Measurements from ENCODE around the gene HBG1.

Gene HBG1

DNA sequence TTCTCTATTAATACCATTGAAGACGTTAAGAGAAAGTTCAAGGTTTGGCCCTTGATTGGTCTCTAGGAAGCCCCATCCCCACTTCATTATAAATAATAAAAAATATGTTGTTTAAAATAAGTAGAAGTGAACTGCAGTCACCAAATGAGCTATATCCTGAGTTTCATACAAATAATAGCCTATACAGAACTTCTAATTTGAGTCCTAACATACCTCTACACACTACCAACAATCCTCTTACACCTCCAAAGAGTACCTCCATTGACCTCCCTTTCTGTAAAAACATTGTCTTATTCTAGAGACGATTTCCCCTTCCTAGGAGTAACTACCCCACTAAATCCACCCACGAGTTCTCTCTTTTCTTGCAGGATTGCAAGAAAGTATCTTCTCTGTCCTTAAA lies 8.2 kb downstream of the HBG1 start:
- no peak overlapping the region for H3K27ac ChIP-seq
- no peaks in the 10 kb centered on the region for H3K4me1 ChIP-seq (ENCODE audit: control insufficient read depth in 1 of 2, insufficient read depth in 1 of 2, low read depth in 1 of 2, low read length in 1 of 2)
- no peak overlapping the region for H3K4me3 ChIP-seq (ENCODE audit: low read depth in 1 of 2, low read length in 1 of 2)
- H3K9me3 ChIP-seq: no peaks in the 10 kb centered on the region
- H3K36me3 ChIP-seq: no peaks in the 10 kb centered on the region
- TF ChIP-seq, protein P1, sequence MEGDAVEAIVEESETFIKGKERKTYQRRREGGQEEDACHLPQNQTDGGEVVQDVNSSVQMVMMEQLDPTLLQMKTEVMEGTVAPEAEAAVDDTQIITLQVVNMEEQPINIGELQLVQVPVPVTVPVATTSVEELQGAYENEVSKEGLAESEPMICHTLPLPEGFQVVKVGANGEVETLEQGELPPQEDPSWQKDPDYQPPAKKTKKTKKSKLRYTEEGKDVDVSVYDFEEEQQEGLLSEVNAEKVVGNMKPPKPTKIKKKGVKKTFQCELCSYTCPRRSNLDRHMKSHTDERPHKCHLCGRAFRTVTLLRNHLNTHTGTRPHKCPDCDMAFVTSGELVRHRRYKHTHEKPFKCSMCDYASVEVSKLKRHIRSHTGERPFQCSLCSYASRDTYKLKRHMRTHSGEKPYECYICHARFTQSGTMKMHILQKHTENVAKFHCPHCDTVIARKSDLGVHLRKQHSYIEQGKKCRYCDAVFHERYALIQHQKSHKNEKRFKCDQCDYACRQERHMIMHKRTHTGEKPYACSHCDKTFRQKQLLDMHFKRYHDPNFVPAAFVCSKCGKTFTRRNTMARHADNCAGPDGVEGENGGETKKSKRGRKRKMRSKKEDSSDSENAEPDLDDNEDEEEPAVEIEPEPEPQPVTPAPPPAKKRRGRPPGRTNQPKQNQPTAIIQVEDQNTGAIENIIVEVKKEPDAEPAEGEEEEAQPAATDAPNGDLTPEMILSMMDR (IDR thresholded peaks at IDR 0.05): no peak
- H3K27me3 ChIP-seq: no peaks in the 10 kb centered on the region

DNA sequence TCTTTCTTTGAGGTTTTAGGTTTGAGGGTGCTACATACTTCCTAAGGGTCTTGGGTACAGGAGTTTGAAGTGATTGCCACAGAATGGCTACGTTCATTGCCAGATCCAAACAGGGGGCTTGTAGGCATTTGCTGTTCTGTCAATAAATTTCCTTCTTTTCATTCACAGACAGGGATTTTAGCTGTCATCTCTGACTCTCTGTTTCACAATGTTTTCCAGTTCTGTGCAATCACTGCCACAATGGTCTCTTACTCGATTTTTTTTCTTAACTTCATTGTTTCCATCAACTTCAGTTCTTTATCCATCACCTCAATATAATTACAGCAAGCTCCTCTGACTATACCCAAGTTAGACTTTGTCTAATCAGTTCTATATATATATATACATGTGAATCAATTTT lies 9.2 kb downstream of the HBG1 start:
- Histone ChIP-seq H3K27me3 (no peaks in the 10 kb centered on the region), H3K27ac (no peak overlapping the region), H3K4me3 (ENCODE audit: low read depth in 1 of 2, low read length in 1 of 2) (no peak overlapping the region), H3K36me3 (no peaks in the 10 kb centered on the region), H3K9me3 (no peaks in the 10 kb centered on the region), H3K4me1 (ENCODE audit: control insufficient read depth in 1 of 2, insufficient read depth in 1 of 2, low read depth in 1 of 2, low read length in 1 of 2) (no peaks in the 10 kb centered on the region)
- TF ChIP-seq, protein P1 (IDR thresholded peaks at IDR 0.05): no peak

DNA sequence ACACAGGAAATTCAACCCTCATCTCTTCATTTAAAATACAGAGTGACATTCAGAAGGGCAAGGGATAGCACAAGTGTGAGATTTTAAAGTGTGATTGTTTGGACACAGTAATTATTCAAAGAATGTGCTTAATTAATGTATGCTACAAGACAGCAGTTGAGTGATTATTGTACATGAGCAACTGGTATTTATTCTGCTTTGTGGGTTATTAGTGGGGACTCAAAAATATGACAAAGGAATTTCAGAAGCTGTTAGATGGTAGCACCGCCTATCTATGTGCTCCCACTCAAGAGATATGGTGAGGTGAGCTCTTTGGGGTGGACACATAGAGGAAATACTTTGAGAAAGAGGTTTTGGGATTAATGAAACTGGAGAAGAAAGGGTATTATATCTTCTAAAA lies 9.6 kb downstream of the HBG1 start:
- Histone ChIP-seq H3K4me3 (ENCODE audit: low read depth in 1 of 2, low read length in 1 of 2) (no peak overlapping the region), H3K27me3 (no peaks in the 10 kb centered on the region), H3K9me3 (no peaks in the 10 kb centered on the region), H3K27ac (no peak overlapping the region), H3K4me1 (ENCODE audit: control insufficient read depth in 1 of 2, insufficient read depth in 1 of 2, low read depth in 1 of 2, low read length in 1 of 2) (no peaks in the 10 kb centered on the region), H3K36me3 (no peaks in the 10 kb centered on the region)
- TF ChIP-seq, protein P1 (IDR thresholded peaks at IDR 0.05): no peak

DNA sequence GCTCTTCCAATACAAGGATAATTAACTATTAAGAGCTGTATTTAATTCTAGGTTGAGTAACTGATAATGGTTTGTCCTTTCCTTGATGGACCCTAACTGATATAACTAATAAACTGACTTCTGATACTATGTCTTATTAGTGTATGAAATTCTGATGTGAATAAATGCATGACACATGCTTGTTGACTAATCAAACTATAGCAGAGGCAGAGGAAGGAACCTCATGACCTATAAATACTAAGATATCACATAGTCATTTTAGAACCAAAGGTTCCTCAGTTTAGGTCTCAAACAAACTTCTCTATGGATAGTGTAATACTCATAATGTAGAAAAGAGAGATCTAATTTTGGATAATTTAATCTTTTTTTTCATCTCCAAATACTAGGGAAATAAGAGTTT lies 10.6 kb downstream of the HBG1 start:
- no peak overlapping the region for H3K27ac ChIP-seq
- H3K9me3 ChIP-seq: no peaks in the 10 kb centered on the region
- no peaks in the 10 kb centered on the region for H3K27me3 ChIP-seq
- H3K4me3 ChIP-seq (ENCODE audit: low read depth in 1 of 2, low read length in 1 of 2): no peak overlapping the region
- no peaks in the 10 kb centered on the region for H3K36me3 ChIP-seq
- TF ChIP-seq, protein P1 (IDR thresholded peaks at IDR 0.05): no peak
- no peaks in the 10 kb centered on the region for H3K4me1 ChIP-seq (ENCODE audit: control insufficient read depth in 1 of 2, insufficient read depth in 1 of 2, low read depth in 1 of 2, low read length in 1 of 2)

DNA sequence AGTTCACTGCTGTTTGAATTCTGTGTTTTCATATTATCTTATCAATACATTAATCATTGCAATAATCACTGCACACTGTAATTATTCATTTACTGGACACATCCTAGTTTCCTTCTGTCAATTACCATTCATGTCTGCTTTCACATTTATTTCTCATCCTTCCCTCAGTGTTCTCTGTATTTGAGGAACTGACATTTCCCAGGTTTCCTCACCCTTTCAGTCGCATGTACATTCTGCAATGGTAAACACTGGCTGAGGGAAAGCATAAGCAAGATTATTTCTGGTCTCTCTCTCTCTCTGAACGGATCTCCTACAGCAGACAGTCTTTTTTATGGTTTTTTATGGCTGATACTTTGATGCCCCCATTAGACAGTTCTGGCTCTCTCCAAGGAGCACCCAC lies 11.2 kb downstream of the HBG1 start:
- Histone ChIP-seq H3K4me3 (ENCODE audit: low read depth in 1 of 2, low read length in 1 of 2) (no peak overlapping the region), H3K4me1 (ENCODE audit: control insufficient read depth in 1 of 2, insufficient read depth in 1 of 2, low read depth in 1 of 2, low read length in 1 of 2) (no peaks in the 10 kb centered on the region), H3K9me3 (no peaks in the 10 kb centered on the region), H3K27me3 (no peaks in the 10 kb centered on the region), H3K36me3 (no peaks in the 10 kb centered on the region), H3K27ac (no peak overlapping the region)
- TF ChIP-seq, protein P1 (IDR thresholded peaks at IDR 0.05): no peak

DNA sequence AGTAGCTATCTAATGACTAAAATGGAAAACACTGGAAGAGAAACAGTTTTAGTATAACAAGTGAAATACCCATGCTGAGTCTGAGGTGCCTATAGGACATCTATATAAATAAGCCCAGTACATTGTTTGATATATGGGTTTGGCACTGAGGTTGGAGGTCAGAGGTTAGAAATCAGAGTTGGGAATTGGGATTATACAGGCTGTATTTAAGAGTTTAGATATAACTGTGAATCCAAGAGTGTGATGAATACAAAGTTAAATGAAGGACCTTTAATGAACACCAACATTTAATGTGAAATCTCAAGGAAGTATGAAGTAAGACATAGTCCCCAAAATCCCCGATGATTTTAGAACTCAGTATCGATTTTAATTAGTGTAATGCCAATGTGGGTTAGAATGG lies 12.2 kb downstream of the HBG1 start:
- H3K4me3 ChIP-seq (ENCODE audit: low read depth in 1 of 2, low read length in 1 of 2): no peak overlapping the region
- no peaks in the 10 kb centered on the region for H3K4me1 ChIP-seq (ENCODE audit: control insufficient read depth in 1 of 2, insufficient read depth in 1 of 2, low read depth in 1 of 2, low read length in 1 of 2)
- H3K36me3 ChIP-seq: no peaks in the 10 kb centered on the region
- H3K27me3 ChIP-seq: no peaks in the 10 kb centered on the region
- TF ChIP-seq, protein P1 (IDR thresholded peaks at IDR 0.05): no peak
- H3K27ac ChIP-seq: no peak overlapping the region
- no peaks in the 10 kb centered on the region for H3K9me3 ChIP-seq

Measured in neutrophil (primary cell).